PC-9 (cell line): ENCODE results near the gene PDE4D.

Source experiments
- EZH2 ChIP-seq: fragments of 200-600 bp; sonication (generic); IDR thresholded peaks from 2 replicates; pipeline ENCODE4 v1.8.0; 2017; ENCODE audit warnings: antibody characterized with exemption, low read depth
- TF ChIP-seq, protein P1 (sequence below): fragments of 200-600 bp; sonication (generic); conservative IDR thresholded peaks from 2 replicates; pipeline ENCODE4 v1.6.1; 2017; ENCODE audit warnings: mixed run types, antibody characterized with exemption, mild to moderate bottlenecking, moderate library complexity

GRCh38 chr5:59058237-59058636 is 835.3 kb downstream of the PDE4D start:
- TF ChIP-seq, protein P1, sequence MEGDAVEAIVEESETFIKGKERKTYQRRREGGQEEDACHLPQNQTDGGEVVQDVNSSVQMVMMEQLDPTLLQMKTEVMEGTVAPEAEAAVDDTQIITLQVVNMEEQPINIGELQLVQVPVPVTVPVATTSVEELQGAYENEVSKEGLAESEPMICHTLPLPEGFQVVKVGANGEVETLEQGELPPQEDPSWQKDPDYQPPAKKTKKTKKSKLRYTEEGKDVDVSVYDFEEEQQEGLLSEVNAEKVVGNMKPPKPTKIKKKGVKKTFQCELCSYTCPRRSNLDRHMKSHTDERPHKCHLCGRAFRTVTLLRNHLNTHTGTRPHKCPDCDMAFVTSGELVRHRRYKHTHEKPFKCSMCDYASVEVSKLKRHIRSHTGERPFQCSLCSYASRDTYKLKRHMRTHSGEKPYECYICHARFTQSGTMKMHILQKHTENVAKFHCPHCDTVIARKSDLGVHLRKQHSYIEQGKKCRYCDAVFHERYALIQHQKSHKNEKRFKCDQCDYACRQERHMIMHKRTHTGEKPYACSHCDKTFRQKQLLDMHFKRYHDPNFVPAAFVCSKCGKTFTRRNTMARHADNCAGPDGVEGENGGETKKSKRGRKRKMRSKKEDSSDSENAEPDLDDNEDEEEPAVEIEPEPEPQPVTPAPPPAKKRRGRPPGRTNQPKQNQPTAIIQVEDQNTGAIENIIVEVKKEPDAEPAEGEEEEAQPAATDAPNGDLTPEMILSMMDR, result no peak
- TF ChIP-seq EZH2, result no peak
